GM23338 (cell line): ENCODE data around the gene CFAP157.

ENCODE experiments used
- CTCF ChIP-seq, 2 experiments: fragments of 200-600 bp in 1 of 2; sonication (generic) in 1 of 2; conservative IDR thresholded peaks; 2 replicates each; pipeline versions ENCODE4 v1.5.1 to v1.6.1; 2016 to 2017; ENCODE audit warnings: antibody characterized with exemption in 2 of 2, low read depth in 2 of 2, mild to moderate bottlenecking in 2 of 2, moderate library complexity in 1 of 2
- JUNB ChIP-seq: IDR thresholded peaks from one replicate; pipeline ENCODE4 v1.6.1; 2016; ENCODE audit warnings: antibody characterized with exemption; ENCODE audit not compliant: unreplicated experiment
- POLR2AphosphoS5 ChIP-seq: IDR thresholded peaks from 2 replicates; pipeline ENCODE4 v1.6.1; 2016; ENCODE audit warnings: antibody characterized with exemption, low read depth
- REST ChIP-seq: IDR thresholded peaks from one replicate; pipeline ENCODE4 v1.6.1; 2018; ENCODE audit warnings: antibody characterized with exemption; ENCODE audit not compliant: unreplicated experiment

DNA sequence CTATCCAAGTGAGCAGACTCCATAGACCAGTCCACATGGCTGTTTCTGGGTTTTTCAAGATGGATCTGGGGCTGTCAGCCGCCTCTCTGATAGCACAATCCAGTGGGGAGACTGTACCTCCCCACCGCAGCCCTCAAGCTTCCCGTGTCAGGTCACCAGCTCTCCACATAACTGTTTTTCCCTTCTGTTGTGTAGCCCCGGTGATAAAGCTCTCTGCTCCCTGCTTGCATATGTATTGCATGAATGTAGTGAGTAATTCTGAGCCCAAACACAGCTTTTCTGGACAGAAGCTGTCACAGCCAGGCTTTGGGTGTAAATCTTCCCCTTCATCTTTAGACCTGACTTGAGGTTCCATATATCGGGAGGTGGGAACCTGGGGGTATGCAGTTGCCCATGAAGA lies 23.1 kb upstream of the CFAP157 start:
- TF ChIP-seq POLR2AphosphoS5 (no peak), CTCF (conservative IDR thresholded peaks at IDR 0.05; ENCODE audit: low read depth in 2 of 2) (no peak), REST (no peak), JUNB (no peak)
